Measurements from ENCODE around the gene DOCK9.

- TF ChIP-seq EZH2 (IDR thresholded peaks at IDR 0.05; ENCODE audit: borderline replicate concordance, insufficient read depth, low read depth, low read length, poor library complexity, severe bottlenecking) (no peak), CTCF (IDR thresholded peaks at IDR 0.05) (no peak)
Measured at GRCh38 chr13:98941536-98941935, 36.3 kb downstream of the DOCK9 start.
